Astrocyte of the cerebellum (primary cell): Measurements from ENCODE around the gene TNFAIP3.

ENCODE experiments used
- DNase-seq: peaks from one replicate; pipeline ENCODE4 v3.0.0-alpha.2; 2011; ENCODE audit warnings: low read depth
- H3K4me3 ChIP-seq: 2 replicates; pipeline ENCODE4 v1.5.1; 2011; ENCODE audit warnings: mild to moderate bottlenecking, low read depth, low read length, moderate library complexity
- in situ Hi-C: cut with HindIII; loops from 2 replicates; pipeline ENCODE4 v1.10.0; 2017; ENCODE audit warnings: low sequenced_read_pairs
- TF ChIP-seq, protein P1 (sequence below): IDR thresholded peaks from 2 replicates; pipeline ENCODE4 v1.5.1; 2012; ENCODE audit warnings: low read length, low read depth, moderate library complexity, mild to moderate bottlenecking; ENCODE audit errors: missing control alignments

Gene TNFAIP3

DNA sequence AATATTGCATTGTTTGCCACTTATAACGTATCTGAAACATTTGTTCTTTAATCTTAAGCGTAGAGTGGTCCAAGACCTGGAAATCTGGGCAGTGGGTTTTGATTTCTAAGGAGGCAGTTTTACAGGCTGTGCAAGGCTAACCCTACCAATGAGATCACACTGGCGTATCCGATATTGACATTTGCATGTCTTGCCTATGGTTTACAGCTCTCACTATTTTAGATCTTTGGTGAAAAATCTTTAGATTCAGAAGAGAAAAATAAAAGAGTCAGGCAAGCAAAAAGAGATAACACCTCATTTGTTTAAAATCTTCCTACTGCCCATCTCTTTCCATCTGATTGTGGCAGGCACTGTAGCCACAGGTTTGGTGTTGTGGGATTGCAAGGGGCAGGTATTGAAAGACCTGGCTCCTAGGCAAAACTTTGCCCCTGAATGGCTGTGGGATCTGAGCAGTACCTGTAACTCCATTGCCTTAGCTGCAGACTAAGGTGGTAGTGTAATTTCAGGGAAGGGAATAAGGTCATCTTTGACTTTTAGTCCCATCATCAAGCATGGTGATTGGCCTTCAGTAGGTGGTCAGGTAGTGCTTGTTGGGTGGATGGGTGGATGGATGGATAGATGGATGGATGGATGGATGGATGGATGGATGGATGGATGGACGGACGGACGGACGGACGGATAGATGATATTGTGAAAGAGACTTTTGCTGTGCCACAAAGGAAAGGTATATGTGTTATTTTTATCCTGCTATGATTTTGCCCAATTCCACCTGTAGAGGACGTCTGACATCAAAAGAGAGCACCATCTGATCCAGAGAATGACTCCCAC, 1.9 kb downstream of the TNFAIP3 start:
- DNase-seq: no peak
- TF ChIP-seq, protein P1, sequence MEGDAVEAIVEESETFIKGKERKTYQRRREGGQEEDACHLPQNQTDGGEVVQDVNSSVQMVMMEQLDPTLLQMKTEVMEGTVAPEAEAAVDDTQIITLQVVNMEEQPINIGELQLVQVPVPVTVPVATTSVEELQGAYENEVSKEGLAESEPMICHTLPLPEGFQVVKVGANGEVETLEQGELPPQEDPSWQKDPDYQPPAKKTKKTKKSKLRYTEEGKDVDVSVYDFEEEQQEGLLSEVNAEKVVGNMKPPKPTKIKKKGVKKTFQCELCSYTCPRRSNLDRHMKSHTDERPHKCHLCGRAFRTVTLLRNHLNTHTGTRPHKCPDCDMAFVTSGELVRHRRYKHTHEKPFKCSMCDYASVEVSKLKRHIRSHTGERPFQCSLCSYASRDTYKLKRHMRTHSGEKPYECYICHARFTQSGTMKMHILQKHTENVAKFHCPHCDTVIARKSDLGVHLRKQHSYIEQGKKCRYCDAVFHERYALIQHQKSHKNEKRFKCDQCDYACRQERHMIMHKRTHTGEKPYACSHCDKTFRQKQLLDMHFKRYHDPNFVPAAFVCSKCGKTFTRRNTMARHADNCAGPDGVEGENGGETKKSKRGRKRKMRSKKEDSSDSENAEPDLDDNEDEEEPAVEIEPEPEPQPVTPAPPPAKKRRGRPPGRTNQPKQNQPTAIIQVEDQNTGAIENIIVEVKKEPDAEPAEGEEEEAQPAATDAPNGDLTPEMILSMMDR: no peak
- in situ Hi-C loops: no loop called here
- peak overlapping the region; percentile 80 for H3K4me3 ChIP-seq

DNA sequence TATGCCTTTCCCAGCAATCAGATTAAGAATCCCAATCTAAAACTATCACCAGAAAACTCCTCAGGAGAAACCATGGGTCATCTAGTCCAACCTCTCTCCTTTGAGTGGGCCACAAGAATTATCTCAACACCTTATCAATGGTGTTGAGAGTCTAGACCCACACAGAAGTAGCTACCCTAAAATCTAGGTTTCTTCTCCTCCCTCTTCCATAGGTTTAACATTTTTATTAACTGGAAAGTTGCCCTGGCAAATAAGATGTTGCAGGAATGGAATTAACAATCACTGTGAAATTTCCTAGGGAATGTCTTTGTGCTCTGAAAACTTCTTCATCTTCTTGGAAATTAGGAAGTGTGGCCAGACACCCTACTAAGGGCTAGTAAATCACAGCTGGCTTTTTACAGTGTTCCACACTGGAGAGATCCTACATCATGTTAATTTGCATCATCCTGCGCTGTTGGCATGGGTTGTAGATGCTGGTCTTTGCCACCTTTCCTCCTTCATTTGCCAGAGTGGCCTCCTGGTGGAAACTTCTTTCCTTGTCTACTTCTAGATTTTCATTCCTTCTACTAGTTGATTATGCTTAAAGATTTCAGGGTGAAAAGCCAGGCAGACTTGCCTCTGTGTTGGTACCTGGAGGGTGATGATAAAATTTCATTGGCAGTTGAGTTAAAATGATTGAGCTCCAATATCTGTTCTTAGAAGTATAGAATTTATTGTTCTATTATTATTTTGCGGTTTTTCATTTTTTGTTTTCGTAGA, 2.7 kb downstream of the TNFAIP3 start:
- no peak for DNase-seq
- in situ Hi-C loops: no loop called here
- no peak overlapping the region for H3K4me3 ChIP-seq
- TF ChIP-seq, protein P1: no peak

DNA sequence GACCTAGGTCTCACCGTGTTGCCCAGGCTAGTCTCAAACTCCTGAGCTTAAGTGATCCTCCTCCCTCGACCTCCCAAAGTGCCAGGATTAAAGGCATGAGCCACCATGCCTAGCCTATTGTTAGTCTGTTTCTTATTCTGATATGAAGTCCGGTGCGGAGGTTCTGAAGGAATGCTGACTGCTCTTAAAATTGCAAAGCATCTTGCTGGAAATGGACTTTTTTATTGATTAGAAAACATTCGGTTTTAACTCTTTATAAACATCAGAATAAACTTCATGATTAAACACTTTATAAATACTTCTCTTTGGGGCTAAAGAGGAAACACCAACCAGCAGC, 3.2 kb downstream of the TNFAIP3 start:
- DNase-seq: no peak
- TF ChIP-seq, protein P1: no peak
- in situ Hi-C loops: no loop called here
- no peak overlapping the region for H3K4me3 ChIP-seq

DNA sequence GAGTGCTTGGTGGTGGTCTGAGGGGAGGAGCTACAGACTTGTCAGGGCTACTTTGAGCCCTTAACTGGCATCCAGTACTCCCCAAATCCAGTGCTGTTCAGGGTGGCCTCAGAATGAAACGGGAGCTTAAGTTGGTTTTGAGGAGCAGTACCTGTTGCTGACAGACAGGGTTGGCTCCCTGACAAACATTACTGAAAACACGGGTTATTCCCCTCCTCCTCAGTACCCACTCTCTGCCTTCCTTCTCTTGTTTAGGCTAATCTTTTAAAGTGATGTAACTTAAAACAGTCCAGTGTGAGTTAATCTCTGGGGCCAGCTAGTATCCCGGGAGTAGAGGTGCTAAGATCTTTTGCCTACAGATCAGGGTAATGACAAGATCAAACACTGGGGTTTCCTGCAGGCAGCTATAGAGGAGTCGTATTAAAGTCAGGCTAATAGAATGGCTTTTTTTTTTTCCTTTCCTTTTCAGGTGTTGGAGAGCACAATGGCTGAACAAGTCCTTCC, 3.7 kb downstream of the TNFAIP3 start:
- in situ Hi-C loops: no loop called here
- no peak overlapping the region for H3K4me3 ChIP-seq
- no peak for DNase-seq
- TF ChIP-seq, protein P1: peak; percentile 29

DNA sequence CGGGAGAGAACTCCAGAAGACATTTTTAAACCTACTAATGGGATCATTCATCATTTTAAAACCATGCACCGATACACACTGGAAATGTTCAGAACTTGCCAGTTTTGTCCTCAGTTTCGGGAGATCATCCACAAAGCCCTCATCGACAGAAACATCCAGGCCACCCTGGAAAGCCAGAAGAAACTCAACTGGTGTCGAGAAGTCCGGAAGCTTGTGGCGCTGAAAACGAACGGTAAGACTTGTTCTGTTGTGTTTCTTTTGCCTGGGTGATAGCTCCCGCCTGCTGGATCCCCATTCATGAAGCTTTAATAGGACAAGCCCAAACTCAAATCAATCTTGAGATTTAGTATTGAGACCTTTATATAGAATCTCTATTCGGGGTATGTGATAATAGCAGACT, 4.2 kb downstream of the TNFAIP3 start:
- no peak for DNase-seq
- in situ Hi-C loops: no loop called here
- H3K4me3 ChIP-seq: no peak overlapping the region
- TF ChIP-seq, protein P1: no peak

DNA sequence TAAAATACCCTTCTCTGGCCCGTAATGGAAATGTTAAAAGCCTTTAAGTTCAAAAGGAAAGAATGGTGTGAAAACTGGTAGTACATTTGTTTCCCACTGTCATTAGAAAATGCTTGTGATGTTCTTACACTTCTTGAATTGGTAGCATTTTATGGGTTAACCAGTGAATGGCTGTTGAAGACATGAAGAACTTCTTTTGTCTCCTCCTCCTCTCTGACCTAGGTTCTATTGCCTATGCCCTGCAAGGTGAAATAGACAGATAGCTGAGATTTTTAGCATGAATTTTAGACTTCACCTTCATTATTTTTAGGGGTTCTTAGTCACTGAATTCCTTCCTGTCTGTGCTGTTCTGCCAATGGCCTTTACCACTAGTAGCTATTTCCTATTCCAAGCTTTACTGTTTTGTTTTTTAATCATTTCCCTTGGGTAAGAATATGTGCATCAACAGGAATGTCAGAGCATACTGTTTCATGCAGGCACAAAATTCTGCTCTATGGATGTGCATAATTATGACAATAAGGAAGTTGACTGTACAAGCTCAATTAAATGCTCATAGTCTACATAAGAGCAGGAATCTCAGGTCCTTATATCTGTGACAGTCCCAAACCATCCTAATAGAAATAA, 4.9 kb downstream of the TNFAIP3 start:
- H3K4me3 ChIP-seq: no peak overlapping the region
- TF ChIP-seq, protein P1: no peak
- no peak for DNase-seq
- in situ Hi-C loops: no loop called here
